Activated CD4-positive, alpha-beta T cell treated with anti-CD3 and anti-CD28 coated beads, Interleukin-2, amount 50 U/mL, for 48 hours (primary cell): ENCODE results near the gene RTL1.
A peak's percentile ranks its signal among the peaks of the same experiment; 100 is the strongest.

Experiments
- DNase-seq, 2 experiments: peaks; one replicate each; pipeline ENCODE4 v3.0.0-alpha.2; 2020

Gene RTL1

GRCh38 chr14:100864960-100865681 lies 38.4 kb downstream of the RTL1 start:
- no peak for DNase-seq

GRCh38 chr14:100864206-100864605 lies 39.3 kb downstream of the RTL1 start:
- DNase-seq = no peak

- no peak for DNase-seq
These were observed 40.7 kb downstream of the RTL1 start for GRCh38 chr14:100862793-100863192.

- DNase-seq = no peak
These were observed 41.2 kb downstream of the RTL1 start for GRCh38 chr14:100862277-100862676.

GRCh38 chr14:100861937-100862247 lies 41.6 kb downstream of the RTL1 start:
- no peak for DNase-seq

GRCh38 chr14:100861188-100861936 lies 42.2 kb downstream of the RTL1 start:
- no peak for DNase-seq

- no peak for DNase-seq
These were observed 42.9 kb downstream of the RTL1 start for GRCh38 chr14:100860556-100861187.

GRCh38 chr14:100859781-100860180 lies 43.7 kb downstream of the RTL1 start:
- no peak for DNase-seq

GRCh38 chr14:100858838-100859220 lies 44.7 kb downstream of the RTL1 start:
- no peak for DNase-seq

GRCh38 chr14:100857923-100858837 lies 45.3 kb downstream of the RTL1 start:
- no peak for DNase-seq

GRCh38 chr14:100857233-100857922 lies 46.1 kb downstream of the RTL1 start:
- DNase-seq = no peak

- DNase-seq = no peak
These were observed 47.2 kb downstream of the RTL1 start for GRCh38 chr14:100856056-100856950.

GRCh38 chr14:100855256-100855930 lies 48.1 kb downstream of the RTL1 start:
- DNase-seq = no peak

GRCh38 chr14:100854435-100854834 lies 49.1 kb downstream of the RTL1 start:
- DNase-seq = no peak

GRCh38 chr14:100851946-100852620 lies 51.4 kb downstream of the RTL1 start:
- DNase-seq = no peak

- DNase-seq = no peak
These were observed 52.0 kb downstream of the RTL1 start for GRCh38 chr14:100851586-100851916.

- DNase-seq = peak; percentile 86 to 89
These were observed 52.5 kb downstream of the RTL1 start for GRCh38 chr14:100850841-100851585.

GRCh38 chr14:100849115-100849781 lies 54.3 kb downstream of the RTL1 start:
- DNase-seq = no peak

GRCh38 chr14:100846309-100846859 lies 57.1 kb downstream of the RTL1 start:
- DNase-seq = no peak
